ENCODE results near the gene TTC32.

TTC32 gene

GRCh38 chr2:19848029-19848750 is 53.6 kb downstream of the TTC32 start:
- DNase-seq = no peak

GRCh38 chr2:19847486-19847885 is 54.3 kb downstream of the TTC32 start:
- DNase-seq = no peak
